ENCODE results near the gene TRAF7.

The TRAF7 gene

DNA sequence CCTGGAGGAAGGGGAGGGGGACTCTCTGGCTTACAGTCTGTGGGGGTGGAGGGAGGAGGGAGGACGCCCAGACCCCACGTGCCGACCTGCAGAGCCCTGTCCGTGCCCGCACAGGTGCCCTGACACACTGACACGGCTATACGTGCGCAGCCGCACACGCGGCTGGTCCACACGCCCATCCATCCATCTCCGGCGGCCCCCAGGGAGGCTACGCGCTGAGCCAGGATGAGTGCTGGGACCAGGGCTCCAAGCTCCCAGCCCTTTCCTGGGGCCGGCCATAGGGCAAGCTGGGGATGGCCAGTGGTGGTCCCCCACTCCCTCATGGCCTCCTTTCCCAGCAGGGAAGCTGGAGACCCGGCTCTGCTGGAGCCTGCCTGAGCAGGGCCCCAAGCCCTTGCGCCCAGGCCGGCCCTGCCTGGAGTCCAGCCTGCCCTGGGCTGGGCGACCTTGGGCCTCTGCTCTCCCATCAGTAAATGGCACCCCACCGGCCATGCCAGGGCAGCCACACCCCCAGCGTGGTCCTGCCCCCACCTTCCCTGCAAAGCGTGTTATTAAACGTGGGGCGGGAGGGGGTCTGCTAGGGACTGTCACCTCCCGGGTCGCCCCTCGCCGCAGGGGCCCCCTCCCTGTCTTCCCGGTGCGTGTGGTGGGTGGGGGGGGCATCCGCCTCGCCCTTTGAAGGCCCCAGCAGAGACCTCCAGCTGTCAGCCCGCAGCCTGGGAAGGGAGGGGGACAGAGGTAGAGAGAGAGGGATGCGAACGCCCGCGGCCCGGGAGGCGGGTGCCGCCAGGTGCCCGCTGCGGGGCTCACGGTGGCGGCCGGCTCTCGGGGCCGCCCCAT lies 40.0 kb downstream of the TRAF7 start:
- Histone ChIP-seq H3K36me3 (replicated peaks) (no peaks in the 10 kb centered on the region), H3K4me3 (ENCODE audit: low read depth, low read length) (no peak overlapping the region), H3K27me3 (replicated peaks) (peaks cover 44% of the 10 kb centered on the region), H3K27ac (no peak overlapping the region)
- TF ChIP-seq, protein P1, sequence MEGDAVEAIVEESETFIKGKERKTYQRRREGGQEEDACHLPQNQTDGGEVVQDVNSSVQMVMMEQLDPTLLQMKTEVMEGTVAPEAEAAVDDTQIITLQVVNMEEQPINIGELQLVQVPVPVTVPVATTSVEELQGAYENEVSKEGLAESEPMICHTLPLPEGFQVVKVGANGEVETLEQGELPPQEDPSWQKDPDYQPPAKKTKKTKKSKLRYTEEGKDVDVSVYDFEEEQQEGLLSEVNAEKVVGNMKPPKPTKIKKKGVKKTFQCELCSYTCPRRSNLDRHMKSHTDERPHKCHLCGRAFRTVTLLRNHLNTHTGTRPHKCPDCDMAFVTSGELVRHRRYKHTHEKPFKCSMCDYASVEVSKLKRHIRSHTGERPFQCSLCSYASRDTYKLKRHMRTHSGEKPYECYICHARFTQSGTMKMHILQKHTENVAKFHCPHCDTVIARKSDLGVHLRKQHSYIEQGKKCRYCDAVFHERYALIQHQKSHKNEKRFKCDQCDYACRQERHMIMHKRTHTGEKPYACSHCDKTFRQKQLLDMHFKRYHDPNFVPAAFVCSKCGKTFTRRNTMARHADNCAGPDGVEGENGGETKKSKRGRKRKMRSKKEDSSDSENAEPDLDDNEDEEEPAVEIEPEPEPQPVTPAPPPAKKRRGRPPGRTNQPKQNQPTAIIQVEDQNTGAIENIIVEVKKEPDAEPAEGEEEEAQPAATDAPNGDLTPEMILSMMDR (IDR thresholded peaks at IDR 0.05; ENCODE audit: low read depth, low read length, missing control alignments): no peak
- no peak for DNase-seq
- in situ Hi-C loops (cut with HindIII; ENCODE audit: low pct_ligation_motif_present, low sequenced_read_pairs): no loop called here

GRCh38 chr16:2196162-2196980 lies 40.8 kb downstream of the TRAF7 start, which contains the start of gene CASKIN1:
Gene CASKIN1, minus strand, starts transcription at chr16:2196605. Its CDS starts 173 bp downstream, at chr16:2196432.
- Histone ChIP-seq H3K27me3 (replicated peaks) (peaks cover 44% of the 10 kb centered on the region), H3K27ac (no peak within 1 kb of the TSS), H3K36me3 (replicated peaks) (no peaks in the 10 kb centered on the region), H3K4me3 (ENCODE audit: low read depth, low read length) (peak within 1 kb of the TSS; percentile 17)
- no peak for DNase-seq
- TF ChIP-seq, protein P1 (IDR thresholded peaks at IDR 0.05; ENCODE audit: low read depth, low read length, missing control alignments): no peak
- in situ Hi-C loops (cut with HindIII; ENCODE audit: low pct_ligation_motif_present, low sequenced_read_pairs): no loop called here

DNA sequence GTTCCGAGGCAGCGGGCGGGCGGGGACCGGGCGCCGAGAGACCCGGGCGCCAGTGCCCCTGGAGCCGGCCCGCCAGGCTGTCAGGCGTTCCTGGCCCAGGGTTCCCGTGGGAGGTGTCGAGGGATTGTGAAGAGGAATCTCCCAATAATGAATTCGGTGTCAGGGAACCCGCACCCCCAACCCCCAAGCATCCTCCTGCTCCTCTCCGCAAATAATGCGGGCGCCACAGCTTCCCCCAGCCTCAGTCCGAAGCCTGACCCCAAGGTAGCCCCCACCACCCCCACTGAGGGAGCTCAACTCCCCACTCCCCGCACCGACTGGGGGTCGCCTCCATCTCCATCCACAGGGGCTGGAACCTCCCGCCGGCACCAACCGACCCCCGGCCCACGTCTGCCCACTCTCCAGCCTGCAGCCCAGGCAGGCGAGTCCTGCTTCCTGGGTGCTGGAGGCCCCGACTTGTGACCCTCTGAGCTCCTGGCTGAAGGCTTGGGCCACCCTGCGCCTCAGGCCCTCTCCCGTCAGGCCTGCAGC lies 41.5 kb downstream of the TRAF7 start:
- H3K4me3 ChIP-seq (ENCODE audit: low read depth, low read length): no peak overlapping the region
- in situ Hi-C loops (cut with HindIII; ENCODE audit: low pct_ligation_motif_present, low sequenced_read_pairs): no loop called here
- no peak for DNase-seq
- no peaks in the 10 kb centered on the region for H3K36me3 ChIP-seq (replicated peaks)
- TF ChIP-seq, protein P1 (IDR thresholded peaks at IDR 0.05; ENCODE audit: low read depth, low read length, missing control alignments): no peak
- peaks cover 44% of the 10 kb centered on the region for H3K27me3 ChIP-seq (replicated peaks)
- H3K27ac ChIP-seq: no peak overlapping the region

- H3K4me3 ChIP-seq (ENCODE audit: low read depth, low read length): no peak overlapping the region
- no peaks in the 10 kb centered on the region for H3K36me3 ChIP-seq (replicated peaks)
- no peak for DNase-seq
- in situ Hi-C loops (cut with HindIII; ENCODE audit: low pct_ligation_motif_present, low sequenced_read_pairs): no loop called here
- H3K27ac ChIP-seq: no peak overlapping the region
- peaks cover 44% of the 10 kb centered on the region for H3K27me3 ChIP-seq (replicated peaks)
- TF ChIP-seq, protein P1 (IDR thresholded peaks at IDR 0.05; ENCODE audit: low read depth, low read length, missing control alignments): no peak
Measured at GRCh38 chr16:2197765-2198164, 42.2 kb downstream of the TRAF7 start.

- Histone ChIP-seq H3K27ac (no peak overlapping the region), H3K36me3 (replicated peaks) (no peaks in the 10 kb centered on the region), H3K27me3 (replicated peaks) (peaks cover 44% of the 10 kb centered on the region), H3K4me3 (ENCODE audit: low read depth, low read length) (no peak overlapping the region)
- DNase-seq: no peak
- TF ChIP-seq, protein P1 (IDR thresholded peaks at IDR 0.05; ENCODE audit: low read depth, low read length, missing control alignments): no peak
- in situ Hi-C loops (cut with HindIII; ENCODE audit: low pct_ligation_motif_present, low sequenced_read_pairs): no loop called here
Measured at GRCh38 chr16:2198283-2198682, 42.7 kb downstream of the TRAF7 start.
